ENCODE data around the gene NRXN3. TPM values are rescaled to one million over a fixed set of nuclear protein-coding genes. Genes with fewer than 3 reads are reported as not detected.

The NRXN3 gene
- total RNA-seq, 1 experiment from 2014 or later: not detected

DNA sequence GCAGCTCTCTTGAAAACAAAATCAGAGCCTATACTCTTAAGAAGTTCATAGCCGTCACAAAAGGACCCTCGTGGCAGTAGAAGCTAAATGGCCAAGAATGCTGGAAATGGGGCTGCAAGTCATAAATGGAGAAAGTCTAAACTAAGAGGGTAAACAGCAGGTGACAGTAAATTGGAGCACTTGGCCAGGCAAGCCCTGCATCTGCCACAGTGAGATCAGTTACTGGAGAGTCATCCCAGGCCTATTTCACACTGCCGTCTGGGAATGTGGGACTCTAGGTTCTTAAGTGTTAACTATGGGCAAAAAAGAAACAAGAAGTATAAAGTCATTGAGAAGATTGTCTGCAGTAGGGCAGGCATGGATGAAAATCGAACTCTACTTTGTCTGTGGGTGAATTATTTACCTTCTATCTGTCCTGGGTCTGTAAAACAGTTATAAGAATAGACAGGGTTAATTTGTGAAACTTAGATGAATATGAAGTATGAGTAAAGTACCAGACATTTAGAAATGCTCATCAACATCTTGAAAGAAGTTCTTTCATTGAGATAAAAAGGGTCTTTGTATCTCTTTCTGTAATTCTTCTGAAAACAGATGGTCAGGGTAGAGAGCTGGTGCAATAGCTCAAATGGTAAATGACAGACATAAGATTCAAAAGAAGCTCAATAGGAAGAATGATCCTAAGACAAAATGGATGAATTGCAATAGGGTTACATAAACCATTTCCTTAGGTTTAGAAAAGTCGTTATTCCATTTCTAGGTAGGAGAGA lies 1248.7 kb downstream of the NRXN3 start:
- BruUV-seq (replicated peaks): no TSS peak
- POLR2A ChIA-PET (ENCODE audit: unreplicated experiment): no interaction called here
- intact Hi-C loops (cut with micrococcal nuclease; ENCODE audit: unreplicated experiment): no loop called here

DNA sequence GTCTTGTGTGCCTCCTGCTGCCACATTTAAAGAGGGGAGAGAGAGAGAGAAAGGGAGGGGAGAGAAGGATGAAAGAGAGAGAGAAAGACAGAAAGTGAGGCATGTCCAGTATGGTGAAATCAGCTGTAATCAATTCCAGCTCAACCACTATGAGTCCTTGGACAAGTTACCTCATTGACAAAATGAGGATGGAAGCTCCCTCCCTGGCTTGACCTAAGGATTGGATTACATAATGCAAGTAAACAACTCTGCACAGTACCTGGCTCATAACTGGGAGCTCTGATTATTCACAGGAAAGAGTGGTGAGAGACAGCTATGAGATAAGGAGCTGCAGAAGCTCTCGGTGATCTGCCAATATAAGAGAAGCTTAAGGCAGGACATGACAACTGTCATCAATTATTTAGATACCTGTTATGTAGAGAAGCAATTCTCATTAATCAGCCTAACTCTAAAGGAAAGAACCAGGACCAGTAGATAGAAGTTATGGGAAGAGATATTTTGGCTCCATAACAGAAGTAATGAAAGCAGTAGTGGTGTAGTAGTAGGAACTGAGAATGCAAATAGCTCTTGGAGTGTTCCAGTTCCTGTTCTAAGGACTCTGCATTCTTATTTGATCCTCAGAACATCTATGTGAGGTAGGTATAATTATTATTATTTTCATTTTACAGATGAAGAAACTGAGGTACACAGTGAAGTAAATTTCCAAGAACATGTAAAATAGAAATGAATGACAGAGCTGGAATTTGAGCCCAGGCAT lies 1249.6 kb downstream of the NRXN3 start:
- Histone ChIP-seq H3K27ac (no peak overlapping the region), H3K4me2 (no peak overlapping the region), H2AFZ (no peak overlapping the region), H3K9me3 (ENCODE audit: insufficient read depth, low read depth) (no peaks in the 10 kb centered on the region), H3K27me3 (ENCODE audit: insufficient read depth, low read depth) (no peaks in the 10 kb centered on the region), H4K20me1 (ENCODE audit: insufficient read depth) (no peaks in the 10 kb centered on the region), H3K9me2 (ENCODE audit: insufficient read depth) (peaks cover 4% of the 10 kb centered on the region), H3K36me3 (ENCODE audit: low read depth) (no peaks in the 10 kb centered on the region), H3F3A (ENCODE audit: insufficient read depth, low read depth) (no peaks in the 10 kb centered on the region), H3K79me2 (ENCODE audit: low read depth) (no peaks in the 10 kb centered on the region), H3K4me1 (replicated peaks; ENCODE audit: insufficient read depth) (no peaks in the 10 kb centered on the region), H3K4me3 (no peak overlapping the region)
- POLR2A ChIA-PET (ENCODE audit: unreplicated experiment): no interaction called here
- no peak for DNase-seq
- CTCF ChIA-PET: no interaction called here
- TF ChIP-seq, protein P1, sequence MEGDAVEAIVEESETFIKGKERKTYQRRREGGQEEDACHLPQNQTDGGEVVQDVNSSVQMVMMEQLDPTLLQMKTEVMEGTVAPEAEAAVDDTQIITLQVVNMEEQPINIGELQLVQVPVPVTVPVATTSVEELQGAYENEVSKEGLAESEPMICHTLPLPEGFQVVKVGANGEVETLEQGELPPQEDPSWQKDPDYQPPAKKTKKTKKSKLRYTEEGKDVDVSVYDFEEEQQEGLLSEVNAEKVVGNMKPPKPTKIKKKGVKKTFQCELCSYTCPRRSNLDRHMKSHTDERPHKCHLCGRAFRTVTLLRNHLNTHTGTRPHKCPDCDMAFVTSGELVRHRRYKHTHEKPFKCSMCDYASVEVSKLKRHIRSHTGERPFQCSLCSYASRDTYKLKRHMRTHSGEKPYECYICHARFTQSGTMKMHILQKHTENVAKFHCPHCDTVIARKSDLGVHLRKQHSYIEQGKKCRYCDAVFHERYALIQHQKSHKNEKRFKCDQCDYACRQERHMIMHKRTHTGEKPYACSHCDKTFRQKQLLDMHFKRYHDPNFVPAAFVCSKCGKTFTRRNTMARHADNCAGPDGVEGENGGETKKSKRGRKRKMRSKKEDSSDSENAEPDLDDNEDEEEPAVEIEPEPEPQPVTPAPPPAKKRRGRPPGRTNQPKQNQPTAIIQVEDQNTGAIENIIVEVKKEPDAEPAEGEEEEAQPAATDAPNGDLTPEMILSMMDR (conservative IDR thresholded peaks at IDR 0.05): no peak
- TF ChIP-seq EZH2 (IDR thresholded peaks at IDR 0.05; ENCODE audit: low read depth): no peak
- BruUV-seq (replicated peaks): no TSS peak
- intact Hi-C loops (cut with micrococcal nuclease; ENCODE audit: unreplicated experiment): no loop called here

More for the DNA sequence above, 1248.7 kb downstream of the NRXN3 start:
- Histone ChIP-seq H3K27ac (no peak overlapping the region), H3K9me3 (ENCODE audit: insufficient read depth, low read depth) (no peaks in the 10 kb centered on the region), H3K4me2 (no peak overlapping the region), H3K4me1 (replicated peaks; ENCODE audit: insufficient read depth) (no peaks in the 10 kb centered on the region), H3K27me3 (ENCODE audit: insufficient read depth, low read depth) (no peaks in the 10 kb centered on the region), H2AFZ (no peak overlapping the region), H4K20me1 (ENCODE audit: insufficient read depth) (no peaks in the 10 kb centered on the region), H3K36me3 (ENCODE audit: low read depth) (no peaks in the 10 kb centered on the region), H3F3A (ENCODE audit: insufficient read depth, low read depth) (no peaks in the 10 kb centered on the region), H3K79me2 (ENCODE audit: low read depth) (no peaks in the 10 kb centered on the region), H3K9me2 (ENCODE audit: insufficient read depth) (peaks cover 4% of the 10 kb centered on the region), H3K4me3 (no peak overlapping the region)
- CTCF ChIA-PET: no interaction called here
- TF ChIP-seq EZH2 (IDR thresholded peaks at IDR 0.05; ENCODE audit: low read depth): no peak
- TF ChIP-seq, protein P1 (conservative IDR thresholded peaks at IDR 0.05): no peak
- no peak for DNase-seq

DNA sequence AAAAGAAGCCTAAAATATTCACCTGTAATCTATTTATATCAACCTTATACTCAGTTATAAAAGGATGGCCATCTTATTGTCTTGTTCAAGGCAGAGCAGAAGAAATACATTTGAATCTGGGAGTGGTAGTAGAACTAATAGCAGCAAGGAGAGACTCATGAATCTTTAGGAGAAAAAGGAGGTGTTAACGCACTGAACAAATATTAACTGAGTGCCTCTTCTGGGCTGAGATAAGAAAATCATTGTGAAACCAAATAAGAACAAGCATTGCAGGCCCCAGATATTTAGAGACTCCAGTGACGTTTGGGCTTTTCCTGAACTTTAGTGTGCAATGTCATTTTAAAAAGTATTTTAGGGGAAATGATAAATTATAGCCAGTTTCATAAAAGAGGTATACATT lies 1250.6 kb downstream of the NRXN3 start:
- Histone ChIP-seq H3K4me2 (no peak overlapping the region), H3F3A (ENCODE audit: insufficient read depth, low read depth) (no peaks in the 10 kb centered on the region), H3K4me1 (replicated peaks; ENCODE audit: insufficient read depth) (no peaks in the 10 kb centered on the region), H3K36me3 (ENCODE audit: low read depth) (no peaks in the 10 kb centered on the region), H4K20me1 (ENCODE audit: insufficient read depth) (no peaks in the 10 kb centered on the region), H3K9me2 (ENCODE audit: insufficient read depth) (peaks cover 4% of the 10 kb centered on the region), H3K4me3 (no peak overlapping the region), H2AFZ (no peak overlapping the region), H3K27me3 (ENCODE audit: insufficient read depth, low read depth) (no peaks in the 10 kb centered on the region), H3K27ac (no peak overlapping the region), H3K9me3 (ENCODE audit: insufficient read depth, low read depth) (no peaks in the 10 kb centered on the region), H3K79me2 (ENCODE audit: low read depth) (no peaks in the 10 kb centered on the region)
- POLR2A ChIA-PET (ENCODE audit: unreplicated experiment): no interaction called here
- BruUV-seq (replicated peaks): no TSS peak
- TF ChIP-seq, protein P1 (conservative IDR thresholded peaks at IDR 0.05): no peak
- no peak for TF ChIP-seq EZH2 (IDR thresholded peaks at IDR 0.05; ENCODE audit: low read depth)
- intact Hi-C loops (cut with micrococcal nuclease; ENCODE audit: unreplicated experiment): no loop called here
- no peak for DNase-seq
- CTCF ChIA-PET: no interaction called here

Measured in PC-9 (cell line).